ACC112 (cell line): ENCODE measurements around the gene PCNX4.
A peak's percentile ranks its signal among the peaks of the same experiment; 100 is the strongest.
"Not testable (repeated sequence)": the region's sequence is repeated elsewhere in the genome, so short reads cannot be mapped to it uniquely, and the experiment has no call there.

Source experiments
- H2AFZ ChIP-seq: fragments of 200-600 bp; sonication (generic); one replicate; pipeline ENCODE4 v1.6.0; 2017; ENCODE audit warnings: antibody characterized with exemption, low read length; ENCODE audit not compliant: unreplicated experiment
- H3K27ac ChIP-seq: fragments of 200-600 bp; sonication (generic); 2 replicates; pipeline ENCODE4 v1.5.1; 2014; ENCODE audit warnings: low read depth, mild to moderate bottlenecking, antibody characterized with exemption, low read length, moderate library complexity
- H3K27me3 ChIP-seq: fragments of 200-600 bp; sonication (generic); 2 replicates; pipeline ENCODE4 v1.6.1; 2014; ENCODE audit warnings: mild to moderate bottlenecking, antibody characterized with exemption, low read length, moderate library complexity, mixed read lengths; ENCODE audit not compliant: insufficient read depth
- H3K36me3 ChIP-seq: fragments of 200-600 bp; sonication (generic); 2 replicates; pipeline ENCODE4 v1.6.1; 2016; ENCODE audit warnings: mild to moderate bottlenecking, antibody characterized with exemption, low read length, moderate library complexity, mixed read lengths; ENCODE audit not compliant: insufficient read depth
- H3K4me1 ChIP-seq: fragments of 200-600 bp; sonication (generic); one replicate; pipeline ENCODE4 v1.6.1; 2016; ENCODE audit warnings: low read length, mixed read lengths; ENCODE audit not compliant: insufficient read depth, unreplicated experiment, control insufficient read depth
- H3K4me3 ChIP-seq: fragments of 200-600 bp; sonication (generic); 2 replicates; pipeline ENCODE4 v1.5.1; 2014; ENCODE audit warnings: mild to moderate bottlenecking, low read depth, low read length
- H3K79me2 ChIP-seq: fragments of 200-600 bp; sonication (generic); one replicate; pipeline ENCODE4 v1.6.0; 2016; ENCODE audit warnings: low read length; ENCODE audit not compliant: control insufficient read depth, unreplicated experiment, insufficient read depth

The PCNX4 gene

GRCh38 chr14:60089221-60089620, 2.5 kb upstream of the PCNX4 start:
- Histone ChIP-seq H3K79me2 (peaks cover 20% of the 10 kb centered on the region), H2AFZ (peak overlapping the region; percentile 37), H3K36me3 (no peaks in the 10 kb centered on the region), H3K4me3 (no peak overlapping the region), H3K27ac (no peak overlapping the region), H3K27me3 (no peaks in the 10 kb centered on the region), H3K4me1 (peaks cover 12% of the 10 kb centered on the region)

- peak overlapping the region; percentile 74 for H2AFZ ChIP-seq
- peak overlapping the region; percentile 93 for H3K4me3 ChIP-seq
- peak overlapping the region; percentile 95 for H3K27ac ChIP-seq
- peaks cover 38% of the 10 kb centered on the region for H3K79me2 ChIP-seq
- H3K36me3 ChIP-seq = no peaks in the 10 kb centered on the region
- H3K4me1 ChIP-seq = peaks cover 20% of the 10 kb centered on the region
- H3K27me3 ChIP-seq = no peaks in the 10 kb centered on the region
Measured at GRCh38 chr14:60090864-60091519, 731 bp upstream of the PCNX4 start.

GRCh38 chr14:60092526-60092920, 800 bp downstream of the PCNX4 start:
- Histone ChIP-seq H3K79me2 (peaks cover 53% of the 10 kb centered on the region), H3K27ac (peak overlapping the region; percentile 95)

GRCh38 chr14:60093080-60093479, 1.4 kb downstream of the PCNX4 start:
- peak overlapping the region; percentile 16 for H2AFZ ChIP-seq
- H3K27ac ChIP-seq = peak overlapping the region; percentile 95
- no peaks in the 10 kb centered on the region for H3K36me3 ChIP-seq

More at GRCh38 chr14:60092526-60092920, 800 bp downstream of the PCNX4 start:
- H3K4me3 ChIP-seq = peak overlapping the region; percentile 93
- H3K27me3 ChIP-seq = no peaks in the 10 kb centered on the region
- H3K36me3 ChIP-seq = no peaks in the 10 kb centered on the region
- H2AFZ ChIP-seq = peak overlapping the region; percentile 16
- peaks cover 28% of the 10 kb centered on the region for H3K4me1 ChIP-seq

GRCh38 chr14:60093606-60094005, 1.9 kb downstream of the PCNX4 start:
- H3K4me1 ChIP-seq = peaks cover 28% of the 10 kb centered on the region
- H3K79me2 ChIP-seq = peaks cover 64% of the 10 kb centered on the region
- no peaks in the 10 kb centered on the region for H3K36me3 ChIP-seq
- peak overlapping the region; percentile 93 for H3K4me3 ChIP-seq
- no peaks in the 10 kb centered on the region for H3K27me3 ChIP-seq
- peak overlapping the region; percentile 95 for H3K27ac ChIP-seq
- no peak overlapping the region for H2AFZ ChIP-seq

More at GRCh38 chr14:60093080-60093479, 1.4 kb downstream of the PCNX4 start:
- Histone ChIP-seq H3K27me3 (no peaks in the 10 kb centered on the region), H3K79me2 (peaks cover 59% of the 10 kb centered on the region), H3K4me1 (peaks cover 28% of the 10 kb centered on the region), H3K4me3 (peak overlapping the region; percentile 93)

GRCh38 chr14:60094306-60094897, 2.7 kb downstream of the PCNX4 start:
- Histone ChIP-seq H3K79me2 (peaks cover 70% of the 10 kb centered on the region), H3K27me3 (no peaks in the 10 kb centered on the region), H3K27ac (peak overlapping the region; percentile 95), H3K4me1 (peaks cover 28% of the 10 kb centered on the region), H3K36me3 (no peaks in the 10 kb centered on the region), H3K4me3 (peak overlapping the region; percentile 93), H2AFZ (no peak overlapping the region)

GRCh38 chr14:60095231-60095630, 3.5 kb downstream of the PCNX4 start:
- peak overlapping the region; percentile 61 for H3K27ac ChIP-seq
- peaks cover 28% of the 10 kb centered on the region for H3K4me1 ChIP-seq
- H2AFZ ChIP-seq = no peak overlapping the region
- H3K36me3 ChIP-seq = no peaks in the 10 kb centered on the region
- no peak overlapping the region for H3K4me3 ChIP-seq
- peaks cover 78% of the 10 kb centered on the region for H3K79me2 ChIP-seq
- no peaks in the 10 kb centered on the region for H3K27me3 ChIP-seq

GRCh38 chr14:60095781-60096450, 4.2 kb downstream of the PCNX4 start:
- H3K4me1 ChIP-seq = peaks cover 28% of the 10 kb centered on the region
- no peak overlapping the region for H2AFZ ChIP-seq
- H3K79me2 ChIP-seq = peaks cover 85% of the 10 kb centered on the region
- no peaks in the 10 kb centered on the region for H3K27me3 ChIP-seq
- H3K4me3 ChIP-seq = peak overlapping the region; percentile 20; the same call in 1 of the 2 replicates
- H3K27ac ChIP-seq = peak overlapping the region; percentile 61
- no peaks in the 10 kb centered on the region for H3K36me3 ChIP-seq

- Histone ChIP-seq H3K79me2 (peaks cover 95% of the 10 kb centered on the region), H3K27ac (no peak overlapping the region), H3K27me3 (no peaks in the 10 kb centered on the region), H3K4me1 (peaks cover 37% of the 10 kb centered on the region), H2AFZ (no peak overlapping the region), H3K4me3 (no peak overlapping the region), H3K36me3 (no peaks in the 10 kb centered on the region)
Measured at GRCh38 chr14:60097974-60098373, 6.3 kb downstream of the PCNX4 start.

GRCh38 chr14:60099855-60100254, 8.1 kb downstream of the PCNX4 start:
- H3K27ac ChIP-seq, H3K4me3 ChIP-seq, H3K36me3 ChIP-seq, H2AFZ ChIP-seq, H3K27me3 ChIP-seq: not testable (repeated sequence)
- H3K79me2 ChIP-seq = peaks cover 94% of the 10 kb centered on the region
- H3K4me1 ChIP-seq = peaks cover 29% of the 10 kb centered on the region
